Spleen (tissue), 7 donors: ENCODE data around the gene KRT7.

Experiments used
- POLR2A ChIP-seq, 3 donors: fragments of 450-650 bp; IDR thresholded peaks; one replicate each; pipeline ENCODE4 v1.5.1; 2017; ENCODE audit warnings: antibody characterized with exemption in 3 of 3, mild to moderate bottlenecking in 1 of 3
- POLR2AphosphoS5 ChIP-seq, 3 donors: sonication (generic); formaldehyde crosslinking; IDR thresholded peaks; one replicate each; pipeline ENCODE4 v1.5.1; 2017; ENCODE audit warnings: antibody characterized with exemption in 3 of 3
- TF ChIP-seq, protein P1 (sequence below), 11 experiments: fragments of 200-600 bp in 7 of 11; fragments of 450-650 bp in 4 of 11; sonication (generic) in 4 of 11; IDR thresholded peaks in 8 of 11; conservative IDR thresholded peaks in 3 of 11; 1 replicate in 7 of 11; 2 replicates in 4 of 11; pipeline versions ENCODE4 v1.4.0 to v1.8.0; 2016 to 2021; ENCODE audit warnings: antibody characterized with exemption in 11 of 11, inconsistent platforms in 4 of 11, mild to moderate bottlenecking in 1 of 11
- donor health status: DM: no; HTN: no; CAD: no; lungs with moderate emphysema.
- donor health status: DM: no; HTN: no; CAD: no.
- donor health status: DM: no; HTN: no; CAD: no.

DNA sequence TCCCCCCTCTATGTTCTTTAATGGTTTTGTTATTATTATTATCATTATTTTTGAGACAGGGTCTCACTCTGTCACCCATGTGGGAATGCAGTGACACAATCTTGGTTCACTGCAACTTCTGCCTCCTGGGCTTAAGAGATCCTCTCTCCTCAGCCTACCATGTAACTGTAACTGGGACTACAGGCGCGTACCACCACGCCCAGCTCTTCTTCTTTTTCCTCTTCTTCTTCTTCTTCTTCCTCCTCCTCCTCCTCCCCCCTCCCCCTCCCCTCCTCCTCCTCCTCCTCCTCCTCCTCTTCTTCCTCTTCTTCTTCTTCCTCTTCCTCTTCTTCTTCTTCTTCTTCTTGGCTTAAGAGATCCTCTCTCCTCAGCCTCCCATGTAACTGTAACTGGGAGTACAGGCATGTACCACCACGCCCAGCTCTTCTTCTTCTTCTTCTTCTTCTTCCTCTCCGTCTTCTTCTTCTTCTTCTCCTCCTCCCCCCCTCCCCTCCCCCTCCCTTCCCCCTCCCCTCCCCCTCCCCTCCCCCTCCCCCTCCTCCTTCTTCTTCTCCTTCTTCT is 5.4 kb upstream of the KRT7 start:
- TF ChIP-seq POLR2A (IDR thresholded peaks at IDR 0.05) (no peak), POLR2AphosphoS5 (IDR thresholded peaks at IDR 0.05) (no peak)
- TF ChIP-seq, protein P1, sequence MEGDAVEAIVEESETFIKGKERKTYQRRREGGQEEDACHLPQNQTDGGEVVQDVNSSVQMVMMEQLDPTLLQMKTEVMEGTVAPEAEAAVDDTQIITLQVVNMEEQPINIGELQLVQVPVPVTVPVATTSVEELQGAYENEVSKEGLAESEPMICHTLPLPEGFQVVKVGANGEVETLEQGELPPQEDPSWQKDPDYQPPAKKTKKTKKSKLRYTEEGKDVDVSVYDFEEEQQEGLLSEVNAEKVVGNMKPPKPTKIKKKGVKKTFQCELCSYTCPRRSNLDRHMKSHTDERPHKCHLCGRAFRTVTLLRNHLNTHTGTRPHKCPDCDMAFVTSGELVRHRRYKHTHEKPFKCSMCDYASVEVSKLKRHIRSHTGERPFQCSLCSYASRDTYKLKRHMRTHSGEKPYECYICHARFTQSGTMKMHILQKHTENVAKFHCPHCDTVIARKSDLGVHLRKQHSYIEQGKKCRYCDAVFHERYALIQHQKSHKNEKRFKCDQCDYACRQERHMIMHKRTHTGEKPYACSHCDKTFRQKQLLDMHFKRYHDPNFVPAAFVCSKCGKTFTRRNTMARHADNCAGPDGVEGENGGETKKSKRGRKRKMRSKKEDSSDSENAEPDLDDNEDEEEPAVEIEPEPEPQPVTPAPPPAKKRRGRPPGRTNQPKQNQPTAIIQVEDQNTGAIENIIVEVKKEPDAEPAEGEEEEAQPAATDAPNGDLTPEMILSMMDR (IDR thresholded peaks at IDR 0.05 in 8 of 11, conservative IDR thresholded peaks at IDR 0.05 in 3 of 11): no peak
